Natural killer cell (primary cell): ENCODE data around the gene CGNL1. TPM values are rescaled to one million over a fixed set of nuclear protein-coding genes. Genes with fewer than 3 reads are reported as not detected.

Experiments used
- ATAC-seq, 3 donors: fragments of 150-1000 bp in 2 of 3; fragments of 200-7000 bp in 1 of 3; cut with Tn5 transposase; 1 replicate in 1 of 3; 2 replicates in 2 of 3; pipeline ENCODE4 v1.10.0; 2021; ENCODE audit warnings: mild to moderate bottlenecking in 2 of 3, moderate library complexity in 2 of 3
- DNase-seq, 2 donors: peaks; one replicate each; pipeline versions ENCODE4 v3.0.0 to v3.0.0-alpha.2; 2013 to 2021; ENCODE audit warnings: mixed read lengths in 1 of 2
- H3K27ac ChIP-seq: one replicate; pipeline ENCODE4 v1.5.1; 2013; ENCODE audit warnings: mild to moderate bottlenecking, low read length
- H3K27me3 ChIP-seq: one replicate; pipeline ENCODE4 v1.6.1; 2013; ENCODE audit warnings: low read length; ENCODE audit not compliant: control insufficient read depth, insufficient read depth
- H3K36me3 ChIP-seq: one replicate; pipeline ENCODE4 v1.6.1; 2013; ENCODE audit warnings: low read length; ENCODE audit not compliant: control insufficient read depth, insufficient read depth
- H3K4me1 ChIP-seq: one replicate; pipeline ENCODE4 v1.6.1; 2013; ENCODE audit warnings: low read length; ENCODE audit not compliant: control insufficient read depth, insufficient read depth
- H3K4me3 ChIP-seq: one replicate; pipeline ENCODE4 v1.5.1; 2013; ENCODE audit warnings: low read length
- H3K9me3 ChIP-seq: one replicate; pipeline ENCODE4 v1.6.1; 2013; ENCODE audit warnings: low read length; ENCODE audit not compliant: control insufficient read depth, insufficient read depth
- H3K27ac Mint-ChIP-seq, 2 donors: one replicate each; pipeline ENCODE4 v1.8.0; 2022; ENCODE audit warnings: mild to moderate bottlenecking in 2 of 2, mixed read lengths in 2 of 2, moderate library complexity in 1 of 2
- H3K27me3 Mint-ChIP-seq, 2 donors: one replicate each; pipeline ENCODE4 v1.8.0; 2022; ENCODE audit warnings: low read depth in 2 of 2, mixed read lengths in 2 of 2
- H3K36me3 Mint-ChIP-seq: one replicate; pipeline ENCODE4 v1.8.0; 2022; ENCODE audit warnings: mixed read lengths
- H3K4me1 Mint-ChIP-seq, 2 donors: one replicate each; pipeline ENCODE4 v1.8.0; 2022; ENCODE audit warnings: mixed read lengths in 2 of 2
- H3K4me3 Mint-ChIP-seq: one replicate; pipeline ENCODE4 v1.8.0; 2022; ENCODE audit warnings: mild to moderate bottlenecking, moderate library complexity, mixed read lengths
- H3K9me3 Mint-ChIP-seq, 2 donors: one replicate each; pipeline ENCODE4 v1.8.0; 2022; ENCODE audit warnings: mixed read lengths in 2 of 2
- CTCF ChIP-seq: fragments of 200-600 bp; IDR thresholded peaks from one replicate; pipeline ENCODE4 v1.8.0; 2022; ENCODE audit warnings: antibody characterized with exemption
- WGBS: methylation state at CpG from one replicate; pipeline ENCODE4 v1.1.7; 2013; ENCODE audit warnings: missing lambda C conversion rate; ENCODE audit not compliant: insufficient coverage; 5-methylcytosine and 5-hydroxymethylcytosine counted together
- intact Hi-C: fragments of 100-400 bp; cut with micrococcal nuclease; formaldehyde crosslinking; loops from one replicate; pipeline ENCODE4 v1.14.2; 2022
- total RNA-seq, 4 donors: library from RNA; stranded (reverse); fragments of 120-200 nt in 1 of 4; gene quantifications; one replicate each; pipeline versions ENCODE4 v1.2.3 to v1.2.4, GENCODE V29; 2013 to 2022

The CGNL1 gene
- total RNA-seq, 3 donors from 2014 or later (not counting 1 experiment from before 2014, with no cell fraction given), result not detected

GRCh38 chr15:57458356-57458781 lies 82.1 kb downstream of the CGNL1 start:
- TF ChIP-seq CTCF, result no peak
- Histone ChIP-seq H3K36me3 (no peaks in the 10 kb centered on the region), H3K27me3 (no peaks in the 10 kb centered on the region), H3K4me3 (no peak overlapping the region), H3K4me1 (no peaks in the 10 kb centered on the region), H3K27ac (no peak overlapping the region), H3K9me3 (no peaks in the 10 kb centered on the region)
- DNase-seq (no peak), ATAC-seq (no peak)
- intact Hi-C loops, result no loop called here
- H3K4me1 Mint-ChIP-seq, result no peaks in the 10 kb centered on the region
- no peaks in the 10 kb centered on the region for H3K9me3 Mint-ChIP-seq
- no peak overlapping the region for H3K27ac Mint-ChIP-seq
- peaks cover 0 to 3% of the 10 kb centered on the region in 2 donors for H3K27me3 Mint-ChIP-seq
- H3K36me3 Mint-ChIP-seq, result no peaks in the 10 kb centered on the region
- 75% methylated on average over 7 of the region's 7 CpGs for WGBS
- H3K4me3 Mint-ChIP-seq, result no peak overlapping the region

GRCh38 chr15:57460208-57460816 lies 84.0 kb downstream of the CGNL1 start:
- H3K27me3 ChIP-seq, result no peaks in the 10 kb centered on the region
- H3K9me3 ChIP-seq, result no peaks in the 10 kb centered on the region
- no peak for DNase-seq
- Mint-ChIP-seq H3K27me3 (no peaks in the 10 kb centered on the region), H3K4me3 (no peak overlapping the region), H3K9me3 (no peaks in the 10 kb centered on the region), H3K4me1 (no peaks in the 10 kb centered on the region), H3K36me3 (no peaks in the 10 kb centered on the region), H3K27ac (no peak overlapping the region)
- ATAC-seq, result no peak
- no peak overlapping the region for H3K27ac ChIP-seq
- 100% methylated on average over 1 of the region's 3 CpGs for WGBS
- no peak for TF ChIP-seq CTCF
- no peaks in the 10 kb centered on the region for H3K36me3 ChIP-seq
- intact Hi-C loops, result no loop called here
- no peak overlapping the region for H3K4me3 ChIP-seq
- no peaks in the 10 kb centered on the region for H3K4me1 ChIP-seq

GRCh38 chr15:57461541-57461940 lies 85.2 kb downstream of the CGNL1 start:
- Mint-ChIP-seq H3K36me3 (no peaks in the 10 kb centered on the region), H3K4me3 (no peak overlapping the region), H3K4me1 (no peaks in the 10 kb centered on the region), H3K27ac (no peak overlapping the region), H3K27me3 (peaks cover 0 to 5% of the 10 kb centered on the region in 2 donors), H3K9me3 (no peaks in the 10 kb centered on the region)
- intact Hi-C loops, result no loop called here
- TF ChIP-seq CTCF, result no peak
- H3K27me3 ChIP-seq, result no peaks in the 10 kb centered on the region
- H3K4me3 ChIP-seq, result no peak overlapping the region
- no peak overlapping the region for H3K27ac ChIP-seq
- H3K36me3 ChIP-seq, result no peaks in the 10 kb centered on the region
- H3K4me1 ChIP-seq, result no peaks in the 10 kb centered on the region
- H3K9me3 ChIP-seq, result no peaks in the 10 kb centered on the region
- no peak for DNase-seq
- WGBS, result 85% methylated on average over 5 of the region's 5 CpGs
- ATAC-seq, result no peak

- WGBS, result 33% methylated on average over 1 of the region's 2 CpGs
- Mint-ChIP-seq H3K27ac (no peak overlapping the region), H3K9me3 (no peaks in the 10 kb centered on the region), H3K36me3 (no peaks in the 10 kb centered on the region), H3K4me3 (no peak overlapping the region), H3K27me3 (peaks cover 8 to 13% of the 10 kb centered on the region in 2 donors), H3K4me1 (no peaks in the 10 kb centered on the region)
- Histone ChIP-seq H3K4me1 (no peaks in the 10 kb centered on the region), H3K9me3 (no peaks in the 10 kb centered on the region), H3K36me3 (no peaks in the 10 kb centered on the region), H3K27ac (no peak overlapping the region), H3K27me3 (no peaks in the 10 kb centered on the region), H3K4me3 (no peak overlapping the region)
- no peak for DNase-seq
- no peak for TF ChIP-seq CTCF
- intact Hi-C loops, result no loop called here
- ATAC-seq, result no peak
Measured at GRCh38 chr15:57462381-57462780, 86.1 kb downstream of the CGNL1 start.
